Fibroblast of the aortic adventitia (primary cell): ENCODE measurements around the gene FGF12. TPM values are rescaled to one million over a fixed set of nuclear protein-coding genes. Genes with fewer than 3 reads are reported as not detected.

Experiments
- DNase-seq: peaks from one replicate; pipeline ENCODE4 v3.0.0-alpha.2; 2010; ENCODE audit warnings: low read depth
- H3K4me3 ChIP-seq: 2 replicates; pipeline ENCODE4 v1.5.1; 2011; ENCODE audit warnings: low read depth, mild to moderate bottlenecking, control low read depth, low read length, moderate library complexity
- CTCF ChIP-seq: IDR thresholded peaks from 2 replicates; pipeline ENCODE4 v1.5.1; 2011; ENCODE audit warnings: mild to moderate bottlenecking, low read length, control low read depth, inconsistent platforms; ENCODE audit not compliant: insufficient read depth
- total RNA-seq: library from RNA; depleted of rRNA; stranded (reverse); fragments of >200 nt; gene quantifications from 2 replicates; pipeline ENCODE4 v1.2.3, GENCODE V29; 2012; ENCODE audit warnings: low replicate concordance

Gene FGF12
- total RNA-seq, 1 donor = 0.36 TPM

- no peak overlapping the region for H3K4me3 ChIP-seq
- no peak for DNase-seq
- TF ChIP-seq CTCF = no peak
Observed at GRCh38 chr3:192563417-192563816, 163.9 kb downstream of the FGF12 start.

- H3K4me3 ChIP-seq = no peak overlapping the region
- DNase-seq = no peak
- no peak for TF ChIP-seq CTCF
Observed at GRCh38 chr3:192553707-192554106, 173.6 kb downstream of the FGF12 start.

- no peak overlapping the region for H3K4me3 ChIP-seq
- no peak for DNase-seq
- TF ChIP-seq CTCF = no peak
Observed at GRCh38 chr3:192550356-192550755, 177.0 kb downstream of the FGF12 start.

GRCh38 chr3:192545333-192545732, 182.0 kb downstream of the FGF12 start:
- DNase-seq = no peak
- no peak overlapping the region for H3K4me3 ChIP-seq
- TF ChIP-seq CTCF = no peak

- no peak for TF ChIP-seq CTCF
- DNase-seq = no peak
- no peak overlapping the region for H3K4me3 ChIP-seq
Observed at GRCh38 chr3:192543163-192543562, 184.2 kb downstream of the FGF12 start.

- DNase-seq = no peak
- TF ChIP-seq CTCF = no peak
- no peak overlapping the region for H3K4me3 ChIP-seq
Observed at GRCh38 chr3:192516820-192517219, 210.5 kb downstream of the FGF12 start.

GRCh38 chr3:192515664-192516045, 211.7 kb downstream of the FGF12 start:
- TF ChIP-seq CTCF = no peak
- H3K4me3 ChIP-seq = no peak overlapping the region
- no peak for DNase-seq
